ENCODE results near the gene INS.

- TF ChIP-seq POLR2A (IDR thresholded peaks at IDR 0.05; ENCODE audit: low read length) (no peak), CTCF (IDR thresholded peaks at IDR 0.05) (no peak)
These were observed 4.6 kb upstream of the INS start for GRCh38 chr11:2165571-2165970.

Measured in A549 (cell line).